Activated CD8-positive, alpha-beta memory T cell treated with anti-CD3 and anti-CD28 coated beads, Interleukin-2, amount 50 U/mL, for 48 hours (primary cell): ENCODE results near the gene CCL24.
"Not testable (repeated sequence)": the region's sequence is repeated elsewhere in the genome, so short reads cannot be mapped to it uniquely, and the experiment has no call there.

Experiments used
- DNase-seq: peaks from one replicate; pipeline ENCODE4 v3.0.0-alpha.2; 2020

The CCL24 gene

DNA sequence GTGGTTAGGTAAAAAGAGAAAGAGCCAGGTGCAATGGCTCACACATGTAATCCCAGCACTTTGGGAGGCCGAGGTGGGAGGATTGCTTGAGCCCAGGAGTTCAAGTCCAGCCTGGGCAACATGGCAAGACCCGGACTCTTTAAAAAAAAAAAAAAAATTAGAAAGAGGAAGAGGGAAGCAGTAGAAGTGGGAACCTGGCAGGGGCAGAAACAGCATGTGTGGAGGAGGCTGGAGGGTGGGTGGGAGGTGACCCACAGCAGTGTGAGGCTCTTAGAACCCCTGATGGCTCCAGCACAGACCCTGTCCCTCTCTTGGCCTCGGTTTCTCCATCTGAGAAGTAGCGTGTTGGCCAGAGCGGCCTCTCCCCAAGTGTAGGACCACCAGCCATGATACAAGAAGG, 4.9 kb upstream of the CCL24 start:
- no peak for DNase-seq

DNA sequence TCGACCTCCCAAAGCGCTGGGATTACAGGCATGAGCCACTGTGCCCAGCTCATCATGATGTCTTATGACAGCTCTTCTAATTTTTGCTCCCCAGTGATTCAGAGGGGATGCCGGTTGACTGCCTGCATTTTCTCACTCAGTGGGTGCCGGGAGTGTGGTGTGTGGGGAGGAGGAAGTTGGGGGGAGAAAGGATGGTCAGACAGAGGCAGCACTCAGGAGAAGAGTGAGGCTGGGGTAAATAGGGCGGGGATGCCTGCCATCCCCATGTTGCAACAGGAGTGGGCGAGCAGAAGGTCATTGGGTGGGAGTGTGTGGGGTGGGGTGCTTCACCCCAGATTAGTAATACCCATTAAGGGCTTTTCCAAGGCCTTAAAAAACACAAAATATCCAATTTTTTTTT, 3.5 kb upstream of the CCL24 start:
- DNase-seq: no peak

DNA sequence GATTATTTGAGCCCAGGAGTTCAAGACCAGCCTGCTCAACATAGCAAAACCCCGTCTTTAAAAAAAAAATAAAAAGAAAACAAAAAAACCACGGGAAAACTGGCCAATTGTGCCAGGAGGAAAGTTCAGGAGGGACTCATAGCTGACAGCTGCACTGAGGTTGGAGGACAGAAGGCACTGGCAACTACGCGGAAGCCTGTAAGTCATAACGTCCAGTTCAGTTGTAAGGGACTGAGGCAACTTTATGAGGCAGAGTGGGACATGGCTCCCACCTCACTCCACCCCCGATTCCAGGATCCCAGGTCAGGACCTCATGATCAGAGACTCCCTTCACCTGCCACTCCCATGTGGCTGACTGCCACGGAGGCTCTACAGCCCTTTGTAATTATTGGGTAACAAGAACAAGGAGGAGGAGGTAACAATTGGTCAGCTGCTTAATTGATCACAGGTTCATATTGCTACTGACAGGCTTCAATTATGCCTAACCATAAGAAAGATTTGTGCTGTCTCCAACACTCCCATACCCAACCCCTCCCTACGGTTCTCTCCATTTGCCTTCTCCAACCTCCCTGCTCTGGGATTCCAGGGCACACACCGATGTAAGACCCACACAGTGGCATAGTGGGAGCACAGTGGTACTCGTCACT, 1.9 kb upstream of the CCL24 start:
- DNase-seq: no peak

DNA sequence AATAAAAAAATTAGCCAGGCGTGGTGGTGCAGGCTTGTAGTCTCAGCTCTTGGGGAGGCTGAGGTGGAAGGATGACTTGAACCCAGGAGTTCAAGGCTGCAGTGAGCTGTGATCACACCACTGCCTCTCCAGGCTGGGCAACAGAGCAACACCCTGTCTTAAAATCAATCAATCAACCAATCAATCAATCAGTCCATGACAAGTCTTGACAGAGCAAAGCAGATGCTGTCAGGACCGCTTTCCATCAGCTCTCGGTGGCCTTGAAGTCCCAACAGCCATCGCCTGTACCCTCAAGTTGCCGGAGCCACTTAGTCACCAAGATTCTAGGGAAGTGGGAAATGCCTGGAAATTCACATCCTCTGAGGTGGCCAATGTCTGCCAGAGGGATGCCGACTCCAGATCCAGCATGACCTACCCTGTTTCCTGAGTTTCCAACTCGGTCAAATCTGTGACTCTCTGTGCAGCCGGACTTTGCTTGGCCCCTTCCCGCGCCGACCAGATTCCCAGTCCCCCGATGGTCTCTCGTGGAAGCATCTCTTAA, 871 bp upstream of the CCL24 start:
- no peak for DNase-seq

DNA sequence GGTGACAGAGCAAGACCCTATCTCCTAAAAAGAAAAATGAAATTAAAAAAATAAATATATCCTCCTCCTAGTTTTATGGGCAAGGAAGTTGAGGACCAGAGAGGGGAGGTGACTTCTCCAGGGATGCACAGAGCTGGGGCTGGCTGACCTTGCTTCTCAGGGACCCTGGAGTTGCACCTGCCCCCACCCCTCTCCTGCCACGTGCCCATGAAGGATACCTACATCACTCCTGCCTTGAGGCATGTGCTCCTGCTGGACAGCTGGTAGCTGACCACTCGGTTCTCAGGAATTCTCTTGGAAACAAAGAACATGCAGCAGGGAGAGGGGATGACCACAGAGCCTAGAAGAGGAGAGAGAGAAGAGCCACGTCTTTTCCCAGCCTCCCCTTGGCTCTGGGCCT, 522 bp downstream of the CCL24 start:
- DNase-seq: no peak

DNA sequence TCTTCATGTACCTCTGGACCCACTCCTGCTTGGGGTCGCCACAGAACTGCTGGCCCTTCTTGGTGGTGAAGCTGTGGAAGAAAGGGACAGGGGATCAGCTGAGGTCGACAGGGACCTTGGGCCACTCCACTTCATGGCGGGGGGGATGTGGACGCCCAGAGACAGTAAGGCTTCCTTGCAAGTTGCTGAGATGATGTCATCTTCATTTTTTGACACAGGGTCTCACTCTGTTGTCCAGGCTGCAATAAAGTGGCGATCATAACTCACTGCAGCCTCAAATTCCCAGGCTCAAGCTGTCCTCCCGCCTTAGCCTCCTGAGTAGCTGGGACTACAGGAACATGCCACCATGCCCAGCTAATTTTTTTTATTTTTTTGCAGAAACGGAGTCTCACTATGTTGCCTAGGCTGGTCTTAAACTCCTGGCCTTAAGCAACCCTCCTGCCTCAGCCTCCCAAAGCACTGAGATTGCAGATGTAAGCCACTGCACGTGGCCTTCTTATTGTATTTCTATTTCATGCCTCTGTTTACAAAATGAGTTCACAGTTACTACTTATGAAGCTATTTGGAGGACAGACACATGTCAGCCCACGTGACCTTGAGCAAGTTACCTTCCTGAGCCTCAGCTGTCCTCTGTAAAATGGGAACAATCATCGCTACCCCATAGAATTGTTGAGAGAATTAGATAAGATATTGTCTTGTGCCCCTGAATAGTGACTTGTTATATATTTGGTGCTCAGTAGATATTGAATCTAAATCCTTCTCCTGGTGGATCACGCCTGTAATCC, 1.5 kb downstream of the CCL24 start:
- DNase-seq: no peak

DNA sequence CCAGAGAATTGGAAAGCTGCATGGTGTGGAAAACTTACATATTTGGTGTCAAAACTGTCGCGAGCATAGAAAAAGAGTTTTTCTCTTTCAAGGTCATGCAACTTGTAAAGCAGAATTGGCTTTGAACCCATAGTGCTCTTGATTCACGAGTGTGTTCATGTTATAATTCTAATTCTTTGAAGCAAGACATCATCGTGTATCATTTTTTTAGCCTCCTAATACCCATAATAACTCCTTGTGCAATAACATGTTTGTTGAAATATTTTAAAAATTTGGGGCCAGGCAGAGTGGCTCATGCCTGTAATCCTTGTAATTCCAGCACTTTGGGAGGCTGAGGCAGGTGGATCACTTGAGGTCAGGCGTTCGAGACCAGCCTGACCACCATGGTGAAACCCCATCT, 4.2 kb downstream of the CCL24 start:
- DNase-seq: no peak

DNA sequence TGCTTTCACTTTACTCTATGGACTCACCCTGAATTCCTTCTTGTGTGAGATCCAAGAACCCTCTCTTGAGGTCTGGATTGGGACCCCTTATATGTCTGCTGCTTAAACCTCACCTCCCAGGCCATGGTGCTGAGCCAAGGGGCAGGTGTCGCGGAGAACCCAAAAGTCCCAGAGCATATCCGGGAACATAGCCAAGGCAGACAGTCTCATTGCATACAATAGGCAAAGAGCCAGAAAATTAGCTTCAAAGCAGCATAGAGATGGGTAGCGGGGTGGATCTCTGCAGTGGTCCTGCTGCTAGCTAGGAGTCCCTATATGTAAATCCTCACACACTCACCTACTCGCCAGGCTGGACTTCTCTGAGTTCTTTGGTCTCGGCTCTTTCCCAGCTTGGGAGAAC, 5.5 kb downstream of the CCL24 start:
- DNase-seq: no peak

DNA sequence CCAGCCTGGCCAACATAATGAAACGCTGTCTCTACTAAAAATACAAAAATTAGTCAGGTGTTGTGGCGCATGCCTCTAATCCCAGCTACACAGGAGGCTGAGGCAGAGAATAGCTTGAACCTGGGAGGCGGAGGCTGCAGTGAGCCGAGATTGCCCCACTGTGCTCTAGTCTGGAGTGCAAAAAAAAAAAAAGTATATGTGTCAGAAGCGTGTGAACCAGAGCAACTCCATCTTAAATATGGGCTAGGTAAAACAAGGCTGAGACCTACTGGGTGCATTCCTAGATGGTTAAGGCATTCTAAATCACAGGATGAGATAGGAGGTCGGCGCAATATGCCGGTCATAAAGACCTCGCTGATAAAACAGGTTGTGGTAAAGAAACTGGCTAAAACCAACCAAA, 6.2 kb downstream of the CCL24 start:
- no peak for DNase-seq

DNA sequence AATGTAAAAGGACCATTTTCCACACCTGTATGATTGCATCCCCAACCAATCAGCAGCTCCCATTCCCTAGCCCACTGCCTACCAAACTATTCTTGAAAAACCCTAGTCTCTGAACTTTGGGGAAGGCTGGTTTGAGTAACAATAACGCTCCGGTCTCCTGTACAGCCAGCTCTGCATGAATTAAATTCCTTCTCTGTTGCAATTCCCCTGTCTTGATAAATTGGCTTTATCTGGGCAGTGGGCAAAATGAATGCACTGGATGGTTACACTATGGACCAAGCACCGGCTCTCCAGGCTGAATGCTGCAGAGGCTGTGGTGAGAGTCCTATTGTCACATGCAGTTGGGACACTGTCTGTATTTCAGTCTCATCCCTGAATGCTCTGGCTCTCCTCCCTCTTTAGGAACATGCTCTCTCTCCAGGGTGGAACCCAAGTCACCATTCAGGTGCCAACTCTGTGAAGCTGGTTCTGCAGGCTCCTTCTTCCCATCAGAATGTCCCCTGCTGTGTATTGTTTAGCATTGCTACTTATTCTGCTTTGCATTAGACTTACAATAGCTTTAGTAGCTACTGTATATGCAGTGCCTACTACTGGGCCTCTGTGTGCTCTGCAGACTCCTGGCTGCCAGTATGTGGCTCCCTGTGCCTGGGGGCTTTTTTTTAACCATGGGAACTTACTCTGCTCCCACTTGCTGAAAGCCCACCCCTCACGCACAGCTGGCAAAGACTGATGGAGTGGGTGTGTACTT, 6.9 kb downstream of the CCL24 start:
- DNase-seq: no peak

DNA sequence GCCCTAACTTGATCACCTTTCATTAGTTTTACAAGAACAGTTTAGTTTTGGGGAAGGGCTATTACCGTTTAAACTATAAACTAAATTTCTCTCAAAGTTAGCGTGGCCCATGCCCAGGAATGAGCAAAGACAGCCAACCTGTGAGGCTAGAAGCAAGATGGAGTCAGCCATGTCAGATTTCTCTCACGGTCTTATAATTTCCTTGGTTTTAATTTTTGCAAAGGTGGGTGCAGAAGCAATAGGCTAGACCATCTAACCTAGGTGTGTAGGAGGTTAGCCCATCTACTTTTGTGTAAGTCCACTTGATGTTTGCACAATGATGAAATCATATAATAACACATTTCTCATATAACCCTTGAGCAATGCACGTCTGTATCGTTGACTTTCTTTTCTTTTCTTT, 8.9 kb downstream of the CCL24 start:
- DNase-seq: no peak

DNA sequence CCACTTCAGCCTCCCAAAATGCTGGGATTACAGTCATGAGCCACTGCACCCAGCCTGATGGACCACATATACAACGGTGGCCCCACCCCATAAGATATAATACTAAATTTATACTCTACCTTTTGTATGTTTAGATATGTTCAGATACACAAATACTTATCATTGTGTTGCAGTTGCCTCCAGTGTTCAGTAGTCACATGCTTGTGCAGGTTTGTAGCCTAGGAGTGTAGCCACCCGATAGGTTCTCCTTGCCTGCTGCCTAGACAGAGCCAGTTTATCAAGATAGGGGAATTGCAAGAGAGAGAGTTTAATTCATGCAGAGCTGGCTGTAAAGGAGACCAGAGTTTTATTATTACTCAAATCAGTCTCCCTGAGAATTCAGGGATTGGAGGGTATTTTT, 9.6 kb downstream of the CCL24 start:
- DNase-seq: no peak

DNA sequence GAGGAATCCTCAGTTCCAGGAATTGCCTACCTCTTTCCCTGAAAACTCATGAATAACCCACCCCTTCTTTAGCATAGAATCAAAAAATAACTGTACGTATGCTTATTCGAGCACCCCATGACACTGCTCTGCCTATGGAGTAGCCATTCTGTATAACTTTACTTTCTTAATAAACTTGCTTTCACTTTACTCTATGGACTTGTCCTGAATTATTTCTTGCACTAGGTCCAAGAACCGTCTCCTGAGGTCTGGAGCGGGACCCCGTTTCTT, 11.1 kb downstream of the CCL24 start:
- DNase-seq: no peak

DNA sequence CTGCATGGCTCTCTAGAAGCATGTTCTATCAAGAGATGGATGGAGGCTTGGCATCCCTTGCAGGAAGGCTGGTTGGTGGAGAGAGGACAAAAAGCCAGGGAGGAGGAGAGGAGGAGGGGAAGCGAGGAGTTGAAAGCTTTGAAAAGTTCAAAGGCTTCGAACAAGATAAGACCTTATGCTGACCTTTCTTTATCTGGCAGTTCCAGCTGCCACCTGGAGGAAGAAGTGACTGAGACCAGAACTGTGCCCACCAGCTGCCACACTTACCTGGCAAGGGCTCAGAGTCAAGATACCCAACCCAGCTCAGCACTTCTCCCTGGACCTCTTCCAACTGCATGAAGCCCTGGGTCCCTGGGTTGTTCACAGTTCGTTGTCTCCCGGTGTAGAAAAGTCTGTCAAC, 14.8 kb downstream of the CCL24 start:
- no peak for DNase-seq

DNA sequence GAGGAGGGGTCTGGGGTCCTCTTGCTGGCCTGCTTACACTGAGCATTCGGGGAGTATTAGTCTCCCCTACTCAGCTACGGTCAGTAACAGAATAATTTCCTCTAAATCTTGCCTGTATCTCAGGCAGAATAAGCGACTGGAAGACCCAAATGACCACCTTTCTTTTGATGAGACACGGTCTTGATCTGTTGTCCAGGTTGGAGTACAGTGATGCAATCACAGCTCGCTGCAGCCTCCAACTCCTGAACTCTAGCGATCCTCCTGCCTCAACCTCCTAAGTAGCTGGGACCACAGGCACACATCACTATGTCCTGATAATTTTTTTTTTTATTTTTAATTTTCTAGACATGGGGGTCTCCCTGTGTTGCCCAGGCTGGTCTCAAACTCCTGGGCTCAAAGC, 17.2 kb downstream of the CCL24 start:
- DNase-seq: no peak

DNA sequence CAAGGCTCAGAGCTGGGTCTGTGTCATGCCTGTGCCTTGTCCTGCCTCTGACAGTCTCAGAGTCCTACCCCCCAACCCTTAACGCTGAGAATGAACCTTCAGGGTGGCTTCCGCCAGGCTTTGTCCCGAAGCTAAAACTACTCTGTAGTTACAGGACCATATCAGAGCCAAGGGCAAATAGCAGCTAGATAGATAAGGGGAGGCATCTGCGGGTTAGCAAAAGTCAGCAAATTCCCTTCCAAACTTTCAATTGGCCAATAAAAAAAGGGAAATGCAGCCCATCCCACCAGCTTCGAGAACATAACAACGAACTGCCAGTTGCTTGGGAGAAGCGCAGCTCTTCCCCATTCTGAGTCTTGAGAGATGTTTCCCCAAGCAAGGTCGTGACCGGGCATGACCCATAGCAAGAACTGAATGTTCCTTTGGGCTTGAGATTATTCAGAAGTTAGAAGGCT, 17.7 kb downstream of the CCL24 start:
- no peak for DNase-seq

DNA sequence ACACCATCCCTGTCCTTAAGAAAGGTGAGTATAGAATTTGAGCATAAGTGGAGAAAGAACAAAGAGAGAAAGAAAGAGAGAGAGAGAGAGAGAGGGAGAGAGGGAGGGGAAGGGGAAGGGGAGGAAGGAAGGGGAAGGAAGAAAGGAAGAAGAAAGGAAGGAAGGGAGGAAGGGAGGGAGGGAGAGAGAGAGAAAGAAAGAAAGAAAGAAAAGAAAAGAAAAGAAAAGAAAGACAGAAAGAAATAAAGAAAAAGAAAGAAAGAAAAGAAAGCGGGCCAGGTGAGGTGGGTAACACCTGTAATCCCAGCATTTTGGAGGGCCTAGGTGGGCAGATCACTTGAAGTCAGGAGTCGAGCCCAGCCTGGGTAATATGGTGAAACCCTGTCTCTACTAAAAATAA, 19.9 kb downstream of the CCL24 start:
- DNase-seq: no peak

DNA sequence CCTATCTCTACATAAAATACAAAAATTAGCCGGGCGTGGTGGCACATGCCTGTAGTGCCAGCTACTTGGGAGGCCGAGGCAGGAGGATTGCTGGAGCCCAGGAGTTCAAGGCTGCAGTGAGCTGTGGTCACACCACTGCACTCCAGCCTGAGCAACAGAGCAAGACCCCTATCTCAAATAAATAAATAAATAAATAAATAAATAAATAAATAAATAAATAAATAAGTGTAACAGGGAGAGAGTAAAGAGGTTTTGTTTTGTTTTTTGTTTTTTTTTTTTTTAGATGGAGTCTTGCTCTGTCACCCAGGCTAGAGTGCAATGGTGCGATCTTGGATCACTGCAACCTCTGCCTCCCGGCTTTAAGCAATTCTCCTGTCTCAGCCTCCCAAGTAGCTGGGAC, 21.0 kb downstream of the CCL24 start:
- DNase-seq: not testable (repeated sequence)

DNA sequence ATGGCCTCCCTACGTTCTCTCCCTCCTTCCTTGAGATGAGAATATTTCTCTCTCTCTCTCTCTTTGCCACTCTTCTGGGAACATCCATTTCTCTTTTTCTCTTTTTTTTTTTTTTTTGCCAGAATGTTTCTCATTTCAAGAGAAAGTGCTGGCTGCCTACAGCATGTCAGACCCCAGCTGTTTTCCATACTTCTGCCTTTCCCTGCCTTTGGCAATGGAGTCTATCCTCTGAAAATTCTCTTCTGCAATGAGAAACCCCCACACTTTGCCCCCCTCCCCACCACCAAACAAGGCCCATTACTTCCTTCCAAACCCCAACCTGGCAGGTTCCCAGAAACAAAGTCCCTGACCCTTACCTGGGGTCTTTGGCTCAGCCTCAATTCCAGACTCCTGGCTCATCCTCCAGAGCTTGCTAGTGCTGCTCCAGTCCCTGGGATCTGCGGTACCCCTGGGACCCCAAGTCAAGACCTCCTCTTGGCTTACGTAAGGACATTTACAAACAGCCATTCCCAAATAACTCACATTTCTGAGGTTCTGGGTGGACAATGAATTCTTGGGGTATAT, 24.2 kb downstream of the CCL24 start:
- DNase-seq: no peak

DNA sequence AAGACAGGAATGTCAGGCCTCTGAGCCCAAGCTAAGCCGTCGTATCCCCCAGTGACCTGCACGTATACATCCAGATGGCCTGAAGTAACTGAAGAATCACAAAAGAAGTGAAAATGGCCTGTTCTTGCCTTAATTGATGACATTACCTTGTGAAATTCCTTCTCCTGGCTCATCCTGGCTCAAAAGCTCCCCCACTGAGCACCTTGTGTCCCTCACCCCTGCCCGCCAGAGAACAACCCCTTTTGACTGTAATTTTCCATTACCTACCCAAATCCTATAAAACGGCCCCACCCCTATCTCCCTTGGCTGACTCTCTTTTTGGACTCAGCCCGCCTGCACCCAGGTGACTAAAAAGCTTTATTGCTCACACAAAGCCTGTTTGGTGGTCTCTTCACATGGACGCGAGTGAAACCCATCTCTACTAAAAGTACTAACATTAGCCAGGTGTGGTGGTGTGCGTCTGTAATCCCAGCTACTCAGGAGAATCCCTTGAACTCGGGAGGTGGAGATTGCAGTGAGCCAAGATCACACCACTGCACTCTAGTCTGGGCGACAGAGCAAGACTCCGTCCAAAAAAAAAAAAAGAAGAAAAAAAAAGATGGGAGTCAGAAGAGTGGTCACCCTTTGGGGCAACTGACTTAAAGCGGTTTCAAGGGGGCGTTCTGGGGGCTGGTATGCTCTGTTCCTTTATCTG, 25.3 kb downstream of the CCL24 start:
- not testable (repeated sequence) for DNase-seq

DNA sequence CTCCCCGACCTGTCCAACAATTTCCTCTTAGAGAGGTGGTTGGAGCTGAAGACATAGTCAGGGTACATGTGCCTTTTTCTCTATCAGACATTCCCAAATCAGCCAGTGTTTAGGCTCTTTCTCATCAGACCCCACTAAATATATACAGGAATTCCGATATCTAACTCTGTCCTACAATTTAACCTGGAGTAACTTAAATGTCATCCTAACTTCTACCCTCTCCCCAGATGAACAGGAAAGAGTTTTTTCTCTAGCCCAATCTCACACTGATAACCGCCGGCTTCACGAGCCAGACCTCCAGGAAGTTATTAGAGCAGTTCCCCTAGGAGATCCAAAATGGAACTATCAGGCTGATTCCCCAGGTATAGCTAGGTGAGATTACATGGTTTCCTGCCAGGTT, 30.5 kb downstream of the CCL24 start:
- not testable (repeated sequence) for DNase-seq

DNA sequence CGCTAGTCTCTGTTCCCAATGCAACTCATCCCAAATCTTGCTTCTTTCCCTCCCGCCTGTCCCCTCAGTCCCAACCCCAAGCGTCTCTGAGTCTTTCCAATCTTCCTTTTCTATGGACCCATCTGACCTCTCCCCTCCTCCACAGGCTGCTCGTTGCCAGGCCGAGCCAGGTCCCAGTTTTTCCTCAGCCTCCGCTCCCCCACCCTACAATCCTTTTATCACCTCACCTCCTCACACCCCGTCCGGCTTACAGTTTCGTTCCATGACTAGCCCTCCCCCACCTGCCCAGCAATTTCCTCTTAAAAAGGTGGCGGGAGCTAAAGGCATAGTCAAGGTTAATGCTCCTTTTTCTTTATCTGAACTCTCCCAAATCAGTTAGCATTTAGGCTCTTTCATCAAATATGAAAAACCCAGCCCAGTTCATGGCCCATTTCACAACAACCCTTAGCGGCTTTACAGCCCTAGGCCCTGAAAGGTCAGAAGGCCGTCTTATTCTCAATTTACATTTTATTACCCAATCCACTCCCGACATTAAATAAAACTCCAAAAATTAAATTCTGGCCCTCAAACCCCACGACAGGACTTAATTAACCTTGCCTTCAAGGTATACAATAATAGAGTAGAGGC, 32.8 kb downstream of the CCL24 start:
- not testable (repeated sequence) for DNase-seq

DNA sequence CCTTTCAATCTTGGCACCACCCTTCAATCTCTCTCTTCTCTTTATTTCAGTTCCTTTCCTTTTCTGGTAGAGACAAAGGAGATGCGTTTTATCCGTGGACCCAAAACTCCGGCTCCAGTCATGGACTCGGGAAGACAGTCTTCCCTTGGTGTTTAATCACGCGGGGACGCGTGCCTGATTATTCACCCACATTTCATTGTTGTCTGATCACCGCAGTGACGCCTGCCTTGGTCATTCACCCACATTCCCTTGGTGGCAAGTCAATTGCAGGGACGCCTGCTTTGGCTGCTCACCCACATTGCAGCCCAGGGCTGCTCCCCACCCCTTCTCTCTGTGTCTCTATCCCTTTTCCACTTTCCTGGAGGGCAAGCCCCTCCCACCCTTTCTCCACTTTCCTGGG, 34.1 kb downstream of the CCL24 start:
- not testable (repeated sequence) for DNase-seq
